Measurements from ENCODE around the gene TFF3.

DNA sequence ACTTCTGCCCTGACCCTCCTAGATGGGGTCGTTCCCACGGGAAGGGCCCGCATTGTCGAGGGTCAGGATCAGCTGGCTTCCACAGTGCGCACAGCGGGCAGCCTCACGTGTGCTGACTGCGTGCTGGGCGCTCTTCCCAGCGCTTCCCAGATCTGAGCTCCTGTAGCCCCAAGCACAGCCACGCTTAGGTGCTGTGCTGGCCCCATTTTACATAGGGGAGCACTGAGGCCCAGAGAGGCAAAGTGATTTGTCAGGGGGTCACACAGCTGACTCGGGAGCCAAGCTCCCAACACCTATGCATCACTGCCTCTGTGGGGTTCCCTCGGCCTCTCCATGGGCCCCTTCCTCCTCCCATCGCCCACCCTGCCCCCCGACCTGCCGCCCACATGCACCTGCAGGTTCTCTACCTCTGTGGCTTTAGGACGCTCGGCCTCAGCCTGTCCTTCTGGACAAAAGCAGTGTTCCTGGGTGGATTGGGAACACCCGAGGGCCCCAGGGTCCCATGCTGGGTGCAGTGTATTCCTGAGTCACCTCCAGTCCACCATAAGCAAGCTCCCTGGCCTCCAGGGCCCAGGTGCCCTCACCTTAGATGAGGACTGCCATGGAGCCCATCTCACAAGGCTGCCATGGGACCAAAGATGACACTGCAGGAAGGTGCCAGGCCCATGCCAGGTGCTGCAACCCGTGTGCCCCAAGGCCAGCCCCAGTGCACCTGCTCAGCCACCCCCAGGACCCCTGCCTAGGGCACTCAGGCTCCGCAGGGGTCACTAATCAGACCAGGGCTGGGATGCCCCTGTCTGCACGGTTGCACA is 23.3 kb downstream of the TFF3 start:
- TF ChIP-seq EZH2phosphoT487 (IDR thresholded peaks at IDR 0.05): no peak
- TF ChIP-seq, protein P1, sequence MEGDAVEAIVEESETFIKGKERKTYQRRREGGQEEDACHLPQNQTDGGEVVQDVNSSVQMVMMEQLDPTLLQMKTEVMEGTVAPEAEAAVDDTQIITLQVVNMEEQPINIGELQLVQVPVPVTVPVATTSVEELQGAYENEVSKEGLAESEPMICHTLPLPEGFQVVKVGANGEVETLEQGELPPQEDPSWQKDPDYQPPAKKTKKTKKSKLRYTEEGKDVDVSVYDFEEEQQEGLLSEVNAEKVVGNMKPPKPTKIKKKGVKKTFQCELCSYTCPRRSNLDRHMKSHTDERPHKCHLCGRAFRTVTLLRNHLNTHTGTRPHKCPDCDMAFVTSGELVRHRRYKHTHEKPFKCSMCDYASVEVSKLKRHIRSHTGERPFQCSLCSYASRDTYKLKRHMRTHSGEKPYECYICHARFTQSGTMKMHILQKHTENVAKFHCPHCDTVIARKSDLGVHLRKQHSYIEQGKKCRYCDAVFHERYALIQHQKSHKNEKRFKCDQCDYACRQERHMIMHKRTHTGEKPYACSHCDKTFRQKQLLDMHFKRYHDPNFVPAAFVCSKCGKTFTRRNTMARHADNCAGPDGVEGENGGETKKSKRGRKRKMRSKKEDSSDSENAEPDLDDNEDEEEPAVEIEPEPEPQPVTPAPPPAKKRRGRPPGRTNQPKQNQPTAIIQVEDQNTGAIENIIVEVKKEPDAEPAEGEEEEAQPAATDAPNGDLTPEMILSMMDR (IDR thresholded peaks at IDR 0.05): no peak
- TF ChIP-seq EZH2 (IDR thresholded peaks at IDR 0.05): no peak
